ENCODE data around the gene FAM114A1.
"Not testable (repeated sequence)": the region's sequence is repeated elsewhere in the genome, so short reads cannot be mapped to it uniquely, and the experiment has no call there.

The FAM114A1 gene

GRCh38 chr4:38904682-38905081 is 37.1 kb downstream of the FAM114A1 start:
- DNase-seq, result no peak

- no peak for DNase-seq
These were observed 38.2 kb downstream of the FAM114A1 start for GRCh38 chr4:38905652-38906385.

- DNase-seq, result no peak
These were observed 40.2 kb downstream of the FAM114A1 start for GRCh38 chr4:38907696-38908270.

GRCh38 chr4:38909015-38909414 is 41.4 kb downstream of the FAM114A1 start:
- no peak for DNase-seq

GRCh38 chr4:38911257-38911656 is 43.7 kb downstream of the FAM114A1 start:
- no peak for DNase-seq

GRCh38 chr4:38914854-38915253 is 47.2 kb downstream of the FAM114A1 start:
- DNase-seq, result no peak

GRCh38 chr4:38916267-38916666 is 48.7 kb downstream of the FAM114A1 start:
- not testable (repeated sequence) for DNase-seq

- DNase-seq, result no peak
These were observed 49.9 kb downstream of the FAM114A1 start for GRCh38 chr4:38917481-38918025.

- no peak for DNase-seq
These were observed 51.9 kb downstream of the FAM114A1 start for GRCh38 chr4:38919494-38919893.

- no peak for DNase-seq
These were observed 52.6 kb downstream of the FAM114A1 start for GRCh38 chr4:38920186-38920585.

- no peak for DNase-seq
These were observed 53.1 kb downstream of the FAM114A1 start for GRCh38 chr4:38920677-38921076.

GRCh38 chr4:38921151-38921550 is 53.5 kb downstream of the FAM114A1 start:
- DNase-seq, result no peak

- DNase-seq, result no peak
These were observed 56.1 kb downstream of the FAM114A1 start for GRCh38 chr4:38923746-38924145.

- no peak for DNase-seq
These were observed 56.7 kb downstream of the FAM114A1 start for GRCh38 chr4:38924353-38924752.

- DNase-seq, result no peak
These were observed 58.1 kb downstream of the FAM114A1 start for GRCh38 chr4:38925492-38926413.

- no peak for DNase-seq
These were observed 59.3 kb downstream of the FAM114A1 start for GRCh38 chr4:38926896-38927295.

GRCh38 chr4:38928568-38928967 is 61.0 kb downstream of the FAM114A1 start:
- no peak for DNase-seq

GRCh38 chr4:38928974-38929373 is 61.4 kb downstream of the FAM114A1 start:
- no peak for DNase-seq

GRCh38 chr4:38930204-38930603 is 62.6 kb downstream of the FAM114A1 start:
- no peak for DNase-seq

GRCh38 chr4:38930707-38931106 is 63.1 kb downstream of the FAM114A1 start:
- DNase-seq, result no peak

- DNase-seq, result no peak
These were observed 63.5 kb downstream of the FAM114A1 start for GRCh38 chr4:38931125-38931524.

GRCh38 chr4:38935391-38936073 is 67.9 kb downstream of the FAM114A1 start:
- DNase-seq, result no peak

- no peak for DNase-seq
These were observed 71.6 kb downstream of the FAM114A1 start for GRCh38 chr4:38939165-38939564.

All from islet precursor cell (in vitro differentiated cells).